SH-SY5Y (cell line): ENCODE measurements around the gene EFCAB11.

Experiments
- GATA2 ChIP-seq: IDR thresholded peaks from 2 replicates; pipeline ENCODE4 v1.6.1; 2011; ENCODE audit warnings: mild to moderate bottlenecking, low read depth, low read length
- GATA3 ChIP-seq: IDR thresholded peaks from 2 replicates; pipeline ENCODE4 v1.6.1; 2011; ENCODE audit warnings: low read depth, mild to moderate bottlenecking, low read length, moderate library complexity

- no peak for TF ChIP-seq GATA2
- TF ChIP-seq GATA3: no peak
These were observed 27.2 kb downstream of the EFCAB11 start for GRCh38 chr14:89927186-89927865.
